HepG2 (cell line): ENCODE results near the gene CREB1. TPM values are rescaled to one million over a fixed set of nuclear protein-coding genes. Genes with fewer than 3 reads are reported as not detected.

Source experiments
- ATAC-seq: fragments of 200-7000 bp; cut with Tn5 transposase; 3 replicates; pipeline ENCODE4 v1.9.1; 2020; ENCODE audit warnings: mild to moderate bottlenecking, moderate library complexity
- BruUV-seq: library from RNA; stranded (reverse); fragments of 400-500 nt; replicated peaks from 2 replicates; lab custom pipeline; 2021; lab: Mats Ljungman, UMichigan
- CTCF ChIA-PET: fragments of 300-600 bp; formaldehyde crosslinking; extraction: SDS; loops from one replicate; lab custom pipeline; 2021; ENCODE audit warnings: low total read pairs, inconsistent platforms, low intra/inter-chr PET ratio; lab: Yijun Ruan, JAX
- POLR2A ChIA-PET: fragments of 350-600 bp; sonication (Branson Sonifier 250); formaldehyde crosslinking; loops from one replicate; lab custom pipeline; 2020; ENCODE audit warnings: antibody characterized with exemption, inconsistent platforms; lab: Yijun Ruan, JAX
- DNase-seq: peaks from one replicate; pipeline ENCODE4 v3.0.0-alpha.2; 2015; ENCODE audit warnings: low spot score
- FAIRE-seq: peaks from 3 replicates; lab custom pipeline; 2011; peaks lifted over from hg19 to GRCh38; lab: Jason Lieb, UNC
- H2AFZ ChIP-seq: one replicate; pipeline ENCODE4 v1.6.1; 2011; ENCODE audit warnings: low read length, inconsistent platforms
- H3K27ac ChIP-seq: fragments of 300-600 bp; 3 replicates; pipeline ENCODE4 v1.8.0; 2011; ENCODE audit warnings: mixed run types, mild to moderate bottlenecking, mixed read lengths, low read length, inconsistent platforms; ENCODE audit not compliant: insufficient read depth; ENCODE audit errors: extremely low read length
- H3K27me3 ChIP-seq, 2 experiments: fragments of 200-600 bp in 1 of 2; 2 replicates in 1 of 2; 3 replicates in 1 of 2; pipeline versions ENCODE4 v1.6.0 to v1.8.0; 2011; ENCODE audit warnings: low read length in 2 of 2, mild to moderate bottlenecking in 2 of 2, moderate library complexity in 2 of 2, inconsistent platforms in 1 of 2; ENCODE audit not compliant: insufficient read depth in 2 of 2, control insufficient read depth in 1 of 2
- H3K36me3 ChIP-seq, 2 experiments: fragments of 200-600 bp in 1 of 2; replicated peaks in 1 of 2; 2 replicates in 1 of 2; 3 replicates in 1 of 2; pipeline versions ENCODE4 v1.5.1 to v1.8.0; 2011; ENCODE audit warnings: low read length in 2 of 2, inconsistent platforms in 1 of 2; ENCODE audit not compliant: insufficient read depth in 2 of 2, control insufficient read depth in 1 of 2
- H3K4me1 ChIP-seq: 2 replicates; pipeline ENCODE4 v1.5.1; 2012; ENCODE audit warnings: low read length, inconsistent platforms; ENCODE audit not compliant: insufficient read depth
- H3K4me2 ChIP-seq: 2 replicates; pipeline ENCODE4 v1.6.0; 2011; ENCODE audit warnings: low read depth, low read length, inconsistent platforms
- H3K4me3 ChIP-seq, 3 experiments: fragments of 200-600 bp in 1 of 3; sonication (generic), shearing (Covaris generic) in 1 of 3; replicated peaks in 1 of 3; 2 replicates each; pipeline ENCODE4 v1.5.1; 2011 to 2016; ENCODE audit warnings: low read length in 3 of 3, inconsistent platforms in 2 of 3, low read depth in 2 of 3, mild to moderate bottlenecking in 2 of 3, control low read depth in 1 of 3, mixed read lengths in 1 of 3; ENCODE audit not compliant: insufficient read depth in 1 of 3
- H3K79me2 ChIP-seq: one replicate; pipeline ENCODE4 v1.6.1; 2011; ENCODE audit warnings: low read length, inconsistent platforms; ENCODE audit not compliant: insufficient read depth
- H3K9ac ChIP-seq: 2 replicates; pipeline ENCODE4 v1.6.0; 2011; ENCODE audit warnings: mild to moderate bottlenecking, low read depth, low read length, inconsistent platforms; ENCODE audit not compliant: insufficient read depth
- H3K9me3 ChIP-seq: 2 replicates; pipeline ENCODE4 v1.5.1; 2012; ENCODE audit warnings: mild to moderate bottlenecking, low read length
- H4K20me1 ChIP-seq: 2 replicates; pipeline ENCODE4 v1.6.0; 2011; ENCODE audit warnings: inconsistent platforms, mild to moderate bottlenecking, low read length, moderate library complexity; ENCODE audit not compliant: insufficient read depth
- CEBPB ChIP-seq: IDR thresholded peaks from 2 replicates; pipeline ENCODE4 v1.6.1; 2011; ENCODE audit warnings: low read depth, low read length, improper control_type of control experiment, borderline replicate concordance
- GLI4 ChIP-seq: sonication (generic); formaldehyde crosslinking; IDR thresholded peaks from 2 replicates; pipeline ENCODE4 v1.5.1; 2020; ENCODE audit warnings: missing genetic modification reagents, mild to moderate bottlenecking, moderate library complexity, borderline replicate concordance
- WGBS: methylation state at CpG from one replicate; pipeline ENCODE4 v1.1.6; 2017; ENCODE audit warnings: low lambda C conversion rate; 5-methylcytosine and 5-hydroxymethylcytosine counted together
- in situ Hi-C: cut with HindIII; loops from 2 replicates; pipeline ENCODE4 v1.10.0; 2017; ENCODE audit warnings: low pct_unique_long_range_greater_than_20kb; ENCODE audit not compliant: extremely low pct_ligation_motif_present
- intact Hi-C: fragments of 100-400 bp; cut with micrococcal nuclease; formaldehyde crosslinking; loops from one replicate; pipeline ENCODE4 v1.10.0; 2022; ENCODE audit not compliant: unreplicated experiment
- polyA plus RNA-seq, 8 experiments: library from polyadenylated mRNA; depleted of rRNA in 3 of 8; stranded (reverse) in 7 of 8; unstranded in 1 of 8; fragments of >200 nt; fragmentation: Illumina TruSeq in 4 of 8; extraction: Trizol in 4 of 8; gene quantifications; 2 replicates each; pipeline versions ENCODE4 v1.2.1 to v1.2.3, GENCODE V29; 2011 to 2016; ENCODE audit warnings: low read depth in 4 of 8, missing spikeins in 1 of 8, mixed read lengths in 1 of 8; ENCODE audit not compliant: insufficient read depth in 1 of 8
- total RNA-seq, 5 experiments: library from RNA; depleted of rRNA; stranded (reverse); fragments of >200 nt; fragmentation: Illumina TruSeq; extraction: Trizol; gene quantifications; 2 replicates each; pipeline ENCODE4 v1.2.3, GENCODE V29; 2016; ENCODE audit warnings: low read depth in 1 of 5
- TF ChIP-seq, protein P1 (sequence below): sonication (generic); formaldehyde crosslinking; IDR thresholded peaks from 2 replicates; pipeline ENCODE4 v1.5.1; 2020; ENCODE audit warnings: missing genetic modification reagents, mild to moderate bottlenecking, borderline replicate concordance
- TF ChIP-seq, protein P2 (sequence below), 2 experiments: sonication (generic) in 1 of 2; formaldehyde crosslinking in 1 of 2; IDR thresholded peaks; 2 replicates each; pipeline versions ENCODE4 v1.6.1 to v1.9.0; 2014 to 2022; ENCODE audit warnings: antibody characterized with exemption in 1 of 2, borderline replicate concordance in 1 of 2, inconsistent platforms in 1 of 2, low read depth in 1 of 2, missing genetic modification reagents in 1 of 2
- TF ChIP-seq, protein P3 (sequence below): IDR thresholded peaks from 2 replicates; pipeline ENCODE4 v1.6.1; 2016; ENCODE audit warnings: control low read depth

The CREB1 gene
- total and polyA plus RNA-seq, 2 of the 13 experiments (the other 11 are each of a cell fraction or from before 2014, with no cell fraction given): 51.8 to 51.9 TPM

DNA sequence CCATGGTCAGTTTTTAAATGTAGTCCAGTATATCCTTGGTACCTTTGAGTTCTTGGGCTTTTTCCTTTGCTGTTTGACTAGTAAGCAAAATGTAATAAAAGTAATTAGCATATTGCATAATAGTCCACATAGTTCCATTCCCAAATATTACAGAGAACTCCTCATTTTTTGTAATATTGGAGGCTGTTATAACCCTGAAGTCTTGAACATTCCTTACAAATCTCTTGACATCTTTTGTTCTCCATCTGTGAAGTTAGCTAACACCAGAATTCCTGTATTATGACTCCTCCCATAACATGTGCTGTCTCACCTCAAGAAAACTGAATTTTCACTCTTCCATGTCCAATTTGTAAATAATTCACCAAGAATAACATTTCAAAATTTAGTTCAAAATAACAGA, 17.1 kb downstream of the CREB1 start:
- Histone ChIP-seq H3K36me3 (no peaks in the 10 kb centered on the region), H3K79me2 (peaks cover 76% of the 10 kb centered on the region), H2AFZ (no peak overlapping the region), H3K4me3 (no peak overlapping the region), H3K27ac (no peak overlapping the region), H4K20me1 (no peaks in the 10 kb centered on the region; the same call in 1 of the 2 replicates), H3K4me2 (no peak overlapping the region), H3K9ac (no peak overlapping the region), H3K27me3 (no peaks in the 10 kb centered on the region), H3K4me1 (no peaks in the 10 kb centered on the region), H3K9me3 (no peaks in the 10 kb centered on the region)
- CTCF ChIA-PET: no interaction called here
- no TSS peak for BruUV-seq
- FAIRE-seq: no peak
- no peak for DNase-seq
- in situ Hi-C loops (no loop called here), intact Hi-C loops (no loop called here)
- no peak for ATAC-seq
- peak; percentile 16; the same call in 1 of the 2 replicates for TF ChIP-seq CEBPB
- TF ChIP-seq, protein P1, sequence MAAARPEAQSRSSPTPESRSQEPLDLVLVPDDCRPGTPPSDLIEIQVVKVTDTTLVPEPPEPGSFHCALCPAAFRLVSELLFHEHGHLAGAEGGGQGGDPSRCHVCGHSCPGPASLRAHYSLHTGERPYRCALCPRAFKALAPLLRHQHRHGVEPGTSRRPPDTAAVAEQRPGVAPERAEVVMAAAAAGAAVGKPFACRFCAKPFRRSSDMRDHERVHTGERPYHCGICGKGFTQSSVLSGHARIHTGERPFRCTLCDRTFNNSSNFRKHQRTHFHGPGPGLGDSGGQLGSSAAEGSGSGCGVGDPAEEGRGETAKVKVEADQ (CRISPR knock-in tag): no peak
- POLR2A ChIA-PET: interaction anchor here (4.2 kb wide), 1 partner anchor 16 kb away, joined by 24 read pairs; the partner anchor contains the start of gene CREB1

DNA sequence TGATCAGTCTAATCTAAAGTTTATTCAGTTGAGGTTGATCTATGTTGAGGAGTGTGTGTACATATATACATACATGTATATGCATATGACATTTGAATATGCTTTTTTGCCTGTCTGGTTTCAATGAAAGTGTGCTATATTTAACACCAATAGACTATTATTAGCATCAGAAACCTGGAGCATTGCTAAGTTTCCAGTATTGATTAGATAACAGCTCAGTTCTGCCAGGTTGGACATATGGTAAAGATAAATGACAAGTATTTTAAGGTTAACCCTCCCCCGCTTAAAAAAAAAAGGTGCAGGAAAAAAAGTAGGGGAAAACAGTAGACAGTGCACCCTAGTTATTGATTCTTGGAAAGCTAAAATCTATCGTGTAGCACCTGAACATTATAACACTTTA, 19.4 kb downstream of the CREB1 start:
- Histone ChIP-seq H3K9ac (no peak overlapping the region), H2AFZ (no peak overlapping the region), H4K20me1 (no peaks in the 10 kb centered on the region), H3K9me3 (no peaks in the 10 kb centered on the region), H3K4me2 (no peak overlapping the region), H3K79me2 (peaks cover 65% of the 10 kb centered on the region), H3K4me1 (no peaks in the 10 kb centered on the region), H3K27ac (no peak overlapping the region), H3K36me3 (no peaks in the 10 kb centered on the region), H3K27me3 (no peaks in the 10 kb centered on the region), H3K4me3 (no peak overlapping the region)
- BruUV-seq: no TSS peak
- 98% methylated on average over 2 of the region's 2 CpGs for WGBS
- POLR2A ChIA-PET: interaction anchor here (1.7 to 4.2 kb wide), 2 partner anchors 14 to 18 kb away, joined by 3 to 24 read pairs; partner anchors contain the start of gene CREB1
- DNase-seq (no peak), FAIRE-seq (no peak), ATAC-seq (no peak)
- CTCF ChIA-PET: no interaction called here
- intact Hi-C loops (no loop called here), in situ Hi-C loops (no loop called here)
- TF ChIP-seq, protein P2, sequence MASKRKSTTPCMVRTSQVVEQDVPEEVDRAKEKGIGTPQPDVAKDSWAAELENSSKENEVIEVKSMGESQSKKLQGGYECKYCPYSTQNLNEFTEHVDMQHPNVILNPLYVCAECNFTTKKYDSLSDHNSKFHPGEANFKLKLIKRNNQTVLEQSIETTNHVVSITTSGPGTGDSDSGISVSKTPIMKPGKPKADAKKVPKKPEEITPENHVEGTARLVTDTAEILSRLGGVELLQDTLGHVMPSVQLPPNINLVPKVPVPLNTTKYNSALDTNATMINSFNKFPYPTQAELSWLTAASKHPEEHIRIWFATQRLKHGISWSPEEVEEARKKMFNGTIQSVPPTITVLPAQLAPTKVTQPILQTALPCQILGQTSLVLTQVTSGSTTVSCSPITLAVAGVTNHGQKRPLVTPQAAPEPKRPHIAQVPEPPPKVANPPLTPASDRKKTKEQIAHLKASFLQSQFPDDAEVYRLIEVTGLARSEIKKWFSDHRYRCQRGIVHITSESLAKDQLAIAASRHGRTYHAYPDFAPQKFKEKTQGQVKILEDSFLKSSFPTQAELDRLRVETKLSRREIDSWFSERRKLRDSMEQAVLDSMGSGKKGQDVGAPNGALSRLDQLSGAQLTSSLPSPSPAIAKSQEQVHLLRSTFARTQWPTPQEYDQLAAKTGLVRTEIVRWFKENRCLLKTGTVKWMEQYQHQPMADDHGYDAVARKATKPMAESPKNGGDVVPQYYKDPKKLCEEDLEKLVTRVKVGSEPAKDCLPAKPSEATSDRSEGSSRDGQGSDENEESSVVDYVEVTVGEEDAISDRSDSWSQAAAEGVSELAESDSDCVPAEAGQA (IDR thresholded peaks at IDR 0.05; ENCODE audit: low read depth): no peak
- TF ChIP-seq, protein P2 (CRISPR knock-in tag; IDR thresholded peaks at IDR 0.05; ENCODE audit: borderline replicate concordance): no peak
- TF ChIP-seq, protein P3, sequence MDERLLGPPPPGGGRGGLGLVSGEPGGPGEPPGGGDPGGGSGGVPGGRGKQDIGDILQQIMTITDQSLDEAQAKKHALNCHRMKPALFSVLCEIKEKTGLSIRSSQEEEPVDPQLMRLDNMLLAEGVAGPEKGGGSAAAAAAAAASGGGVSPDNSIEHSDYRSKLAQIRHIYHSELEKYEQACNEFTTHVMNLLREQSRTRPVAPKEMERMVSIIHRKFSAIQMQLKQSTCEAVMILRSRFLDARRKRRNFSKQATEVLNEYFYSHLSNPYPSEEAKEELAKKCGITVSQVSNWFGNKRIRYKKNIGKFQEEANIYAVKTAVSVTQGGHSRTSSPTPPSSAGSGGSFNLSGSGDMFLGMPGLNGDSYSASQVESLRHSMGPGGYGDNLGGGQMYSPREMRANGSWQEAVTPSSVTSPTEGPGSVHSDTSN (CRISPR knock-in tag): no peak
- no peak for TF ChIP-seq GLI4 (CRISPR knock-in tag)
